Left ventricle myocardium superior (tissue), 1 donor: ENCODE data around the gene STON2. TPM values are rescaled to one million over a fixed set of nuclear protein-coding genes. Genes with fewer than 3 reads are reported as not detected.
A peak's percentile ranks its signal among the peaks of the same experiment; 100 is the strongest.

Source experiments
- ATAC-seq: fragments of 200-7000 bp; cut with Tn5 transposase; one replicate; pipeline ENCODE4 v1.9.1; 2020; ENCODE audit warnings: mild to moderate bottlenecking, moderate library complexity
- DNase-seq: peaks from one replicate; pipeline ENCODE4 v3.0.0-alpha.2; 2020
- intact Hi-C: fragments of 100-400 bp; cut with micrococcal nuclease; formaldehyde crosslinking; loops from one replicate; pipeline ENCODE4 v1.11.0; 2022
- total RNA-seq: library from RNA; stranded (reverse); fragmentation: NEBNext Ultra II Directional; extraction: Animal tissue kit (Norgen Biotek cat#: 25700); gene quantifications from one replicate; pipeline ENCODE4 v1.2.1, GENCODE V29; 2021
- donor health status: DM: no; HTN: yes; CAD: no; lungs with severe emphysema.

Gene STON2
- total RNA-seq, 1 donor from 2014 or later = 9.3 TPM

GRCh38 chr14:81312289-81312876 lies 87.7 kb downstream of the STON2 start:
- intact Hi-C loops = no loop called here
- no peak for ATAC-seq
- no peak for DNase-seq

GRCh38 chr14:81311778-81312177 lies 88.3 kb downstream of the STON2 start:
- ATAC-seq = no peak

GRCh38 chr14:81311141-81311540 lies 89.0 kb downstream of the STON2 start:
- intact Hi-C loops = no loop called here
- no peak for DNase-seq
- peak; percentile 67 for ATAC-seq

More at GRCh38 chr14:81311778-81312177, 88.3 kb downstream of the STON2 start:
- intact Hi-C loops = no loop called here
- no peak for DNase-seq

GRCh38 chr14:81310606-81311005 lies 89.5 kb downstream of the STON2 start:
- no peak for ATAC-seq
- intact Hi-C loops = no loop called here
- DNase-seq = no peak

GRCh38 chr14:81309511-81309910 lies 90.6 kb downstream of the STON2 start:
- intact Hi-C loops = no loop called here
- ATAC-seq (no peak), DNase-seq (no peak)

- no peak for DNase-seq
- ATAC-seq = no peak
- intact Hi-C loops = no loop called here
These were observed 94.4 kb downstream of the STON2 start for GRCh38 chr14:81305743-81306142.

GRCh38 chr14:81305065-81305464 lies 95.1 kb downstream of the STON2 start:
- DNase-seq (no peak), ATAC-seq (no peak)
- intact Hi-C loops = no loop called here

- peak; percentile 26 for ATAC-seq
- intact Hi-C loops = no loop called here
These were observed 96.7 kb downstream of the STON2 start for GRCh38 chr14:81303258-81303935.

GRCh38 chr14:81302638-81303037 lies 97.5 kb downstream of the STON2 start:
- intact Hi-C loops = no loop called here
- no peak for ATAC-seq
- no peak for DNase-seq

More at GRCh38 chr14:81303258-81303935, 96.7 kb downstream of the STON2 start:
- DNase-seq = peak; percentile 34

GRCh38 chr14:81301813-81302212 lies 98.3 kb downstream of the STON2 start:
- intact Hi-C loops = no loop called here
- DNase-seq = no peak
- ATAC-seq = no peak

GRCh38 chr14:81301371-81301770 lies 98.8 kb downstream of the STON2 start:
- ATAC-seq (no peak), DNase-seq (no peak)
- intact Hi-C loops = no loop called here

- no peak for DNase-seq
- ATAC-seq = no peak
- intact Hi-C loops = no loop called here
These were observed 101.2 kb downstream of the STON2 start for GRCh38 chr14:81298911-81299310.

- DNase-seq (no peak), ATAC-seq (no peak)
- intact Hi-C loops = no loop called here
These were observed 102.0 kb downstream of the STON2 start for GRCh38 chr14:81298122-81298521.

GRCh38 chr14:81295958-81296923 lies 103.9 kb downstream of the STON2 start:
- no peak for ATAC-seq
- no peak for DNase-seq
- intact Hi-C loops = no loop called here

- intact Hi-C loops = no loop called here
- no peak for ATAC-seq
These were observed 110.6 kb downstream of the STON2 start for GRCh38 chr14:81289516-81289915.

GRCh38 chr14:81286574-81287370 lies 113.4 kb downstream of the STON2 start:
- DNase-seq (no peak), ATAC-seq (no peak)
- intact Hi-C loops = no loop called here

More at GRCh38 chr14:81289516-81289915, 110.6 kb downstream of the STON2 start:
- DNase-seq = no peak

GRCh38 chr14:81285245-81285644 lies 114.9 kb downstream of the STON2 start:
- no peak for DNase-seq
- ATAC-seq = no peak
- intact Hi-C loops = no loop called here

GRCh38 chr14:81281332-81281731 lies 118.8 kb downstream of the STON2 start:
- ATAC-seq = no peak
- no peak for DNase-seq
- intact Hi-C loops = no loop called here

GRCh38 chr14:81280136-81280791 lies 119.9 kb downstream of the STON2 start:
- intact Hi-C loops = no loop called here

More at GRCh38 chr14:81280136-81280791, 119.9 kb downstream of the STON2 start:
- DNase-seq (no peak), ATAC-seq (no peak)
